Measurements from ENCODE around the gene GRM4.

DNA sequence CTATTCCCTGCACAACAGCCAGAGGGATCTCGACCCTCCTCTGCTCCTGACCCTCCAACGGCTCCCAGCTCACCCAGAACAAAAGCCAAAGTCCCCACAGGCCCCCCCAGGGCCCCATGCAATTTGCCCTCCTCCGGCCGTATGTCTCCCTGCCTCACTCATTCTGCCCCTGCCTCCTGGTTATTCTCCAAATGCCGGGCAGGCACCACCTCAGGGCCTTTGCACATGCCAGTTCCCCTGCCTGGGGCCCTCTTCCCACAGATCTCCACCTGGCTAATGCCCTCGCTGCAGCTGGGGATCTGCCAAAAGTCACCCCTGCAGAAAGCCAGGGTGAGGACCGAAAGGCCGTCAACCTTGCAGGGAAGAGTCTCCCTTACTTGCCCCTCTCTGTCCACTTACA, 66.0 kb downstream of the GRM4 start:
- TF ChIP-seq, protein P1, sequence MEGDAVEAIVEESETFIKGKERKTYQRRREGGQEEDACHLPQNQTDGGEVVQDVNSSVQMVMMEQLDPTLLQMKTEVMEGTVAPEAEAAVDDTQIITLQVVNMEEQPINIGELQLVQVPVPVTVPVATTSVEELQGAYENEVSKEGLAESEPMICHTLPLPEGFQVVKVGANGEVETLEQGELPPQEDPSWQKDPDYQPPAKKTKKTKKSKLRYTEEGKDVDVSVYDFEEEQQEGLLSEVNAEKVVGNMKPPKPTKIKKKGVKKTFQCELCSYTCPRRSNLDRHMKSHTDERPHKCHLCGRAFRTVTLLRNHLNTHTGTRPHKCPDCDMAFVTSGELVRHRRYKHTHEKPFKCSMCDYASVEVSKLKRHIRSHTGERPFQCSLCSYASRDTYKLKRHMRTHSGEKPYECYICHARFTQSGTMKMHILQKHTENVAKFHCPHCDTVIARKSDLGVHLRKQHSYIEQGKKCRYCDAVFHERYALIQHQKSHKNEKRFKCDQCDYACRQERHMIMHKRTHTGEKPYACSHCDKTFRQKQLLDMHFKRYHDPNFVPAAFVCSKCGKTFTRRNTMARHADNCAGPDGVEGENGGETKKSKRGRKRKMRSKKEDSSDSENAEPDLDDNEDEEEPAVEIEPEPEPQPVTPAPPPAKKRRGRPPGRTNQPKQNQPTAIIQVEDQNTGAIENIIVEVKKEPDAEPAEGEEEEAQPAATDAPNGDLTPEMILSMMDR (IDR thresholded peaks at IDR 0.05; ENCODE audit: low read depth, low read length, missing input control), result no peak
- no peak for TF ChIP-seq SP1 (IDR thresholded peaks at IDR 0.05)
- TF ChIP-seq EGR1 (IDR thresholded peaks at IDR 0.05; ENCODE audit: low read depth in 2 of 2), result no peak
- no peak for TF ChIP-seq YY1 (IDR thresholded peaks at IDR 0.05)
- TF ChIP-seq, protein P2, sequence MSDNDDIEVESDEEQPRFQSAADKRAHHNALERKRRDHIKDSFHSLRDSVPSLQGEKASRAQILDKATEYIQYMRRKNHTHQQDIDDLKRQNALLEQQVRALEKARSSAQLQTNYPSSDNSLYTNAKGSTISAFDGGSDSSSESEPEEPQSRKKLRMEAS (IDR thresholded peaks at IDR 0.05), result no peak
- no peak for TF ChIP-seq JUND (IDR thresholded peaks at IDR 0.05)
- TF ChIP-seq RXRA (IDR thresholded peaks at IDR 0.05), result no peak
